ENCODE data around the gene CHD1L.

The CHD1L gene

GRCh38 chr1:147246044-147246690 is 3.7 kb downstream of the CHD1L start:
- DNase-seq (ENCODE audit: low read depth): no peak
- no peak for TF ChIP-seq CTCF (IDR thresholded peaks at IDR 0.05; ENCODE audit: insufficient read depth, low read depth, low read length, missing control alignments)
- H3K4me3 ChIP-seq (ENCODE audit: low read depth, low read length): no peak overlapping the region

- H3K4me3 ChIP-seq (ENCODE audit: low read depth, low read length): no peak overlapping the region
- TF ChIP-seq CTCF (IDR thresholded peaks at IDR 0.05; ENCODE audit: insufficient read depth, low read depth, low read length, missing control alignments): no peak
- DNase-seq (ENCODE audit: low read depth): peak; percentile 10
Measured at GRCh38 chr1:147246910-147247655, 4.6 kb downstream of the CHD1L start.

GRCh38 chr1:147247656-147248238 is 5.3 kb downstream of the CHD1L start:
- no peak for DNase-seq (ENCODE audit: low read depth)
- no peak overlapping the region for H3K4me3 ChIP-seq (ENCODE audit: low read depth, low read length)
- TF ChIP-seq CTCF (IDR thresholded peaks at IDR 0.05; ENCODE audit: insufficient read depth, low read depth, low read length, missing control alignments): no peak

- TF ChIP-seq CTCF (IDR thresholded peaks at IDR 0.05; ENCODE audit: insufficient read depth, low read depth, low read length, missing control alignments): no peak
- DNase-seq (ENCODE audit: low read depth): no peak
- no peak overlapping the region for H3K4me3 ChIP-seq (ENCODE audit: low read depth, low read length)
Measured at GRCh38 chr1:147252540-147252939, 10.1 kb downstream of the CHD1L start.

- TF ChIP-seq CTCF (IDR thresholded peaks at IDR 0.05; ENCODE audit: insufficient read depth, low read depth, low read length, missing control alignments): no peak
- H3K4me3 ChIP-seq (ENCODE audit: low read depth, low read length): no peak overlapping the region
- no peak for DNase-seq (ENCODE audit: low read depth)
Measured at GRCh38 chr1:147260956-147261355, 18.5 kb downstream of the CHD1L start.

GRCh38 chr1:147264158-147264768 is 21.8 kb downstream of the CHD1L start:
- H3K4me3 ChIP-seq (ENCODE audit: low read depth, low read length): no peak overlapping the region
- no peak for TF ChIP-seq CTCF (IDR thresholded peaks at IDR 0.05; ENCODE audit: insufficient read depth, low read depth, low read length, missing control alignments)
- no peak for DNase-seq (ENCODE audit: low read depth)
